Hepatocyte (in vitro differentiated cells): ENCODE measurements around the gene LRP1B.

Source experiments
- EZH2 ChIP-seq: fragments of 200-600 bp; sonication (generic); IDR thresholded peaks from 2 replicates; pipeline ENCODE4 v1.6.1; 2016; ENCODE audit warnings: antibody characterized with exemption, mild to moderate bottlenecking, borderline replicate concordance
- EZH2phosphoT487 ChIP-seq: fragments of 200-600 bp; sonication (generic); IDR thresholded peaks from one replicate; pipeline ENCODE4 v1.6.1; 2018; ENCODE audit warnings: antibody characterized with exemption, mild to moderate bottlenecking, low read depth, moderate library complexity; ENCODE audit not compliant: unreplicated experiment, severe bottlenecking

GRCh38 chr2:142088058-142088568 lies 42.7 kb downstream of the LRP1B start:
- no peak for TF ChIP-seq EZH2phosphoT487
- no peak for TF ChIP-seq EZH2
